Stimulated activated CD8-positive, alpha-beta memory T cell treated with anti-CD3 and anti-CD28 coated beads, Interleukin-2, amount 100 ng/mL, for 48 hours (primary cell): Measurements from ENCODE around the gene ZNF227.
"Not testable (repeated sequence)": the region's sequence is repeated elsewhere in the genome, so short reads cannot be mapped to it uniquely, and the experiment has no call there.

Experiments
- DNase-seq, 2 donors: peaks; one replicate each; pipeline ENCODE4 v3.0.0-alpha.2; 2020; ENCODE audit warnings: low read depth in 2 of 2

The ZNF227 gene

GRCh38 chr19:44212250-44212865 is at the start of gene ZNF227:
ZNF227 (plus strand) TSS chr19:44212532; CDS start chr19:44217793, 5,261 bp downstream.
- peak; percentile 57 to 73 for DNase-seq

- no peak for DNase-seq
Measured at GRCh38 chr19:44163789-44164188, 48.5 kb upstream of the ZNF227 start.

GRCh38 chr19:44164327-44164672 is 48.0 kb upstream of the ZNF227 start:
- DNase-seq = no peak

GRCh38 chr19:44164673-44165512 is 47.4 kb upstream of the ZNF227 start, which contains the start of gene ZNF226:
ZNF226 (plus strand) TSS chr19:44165100; CDS start chr19:44170081, 4,981 bp downstream.
- peak; percentile 52 to 65 for DNase-seq

GRCh38 chr19:44170660-44171059 is 41.7 kb upstream of the ZNF227 start:
- DNase-seq = not testable (repeated sequence)

- no peak for DNase-seq
Measured at GRCh38 chr19:44176590-44176989, 35.7 kb upstream of the ZNF227 start.

- no peak for DNase-seq
Measured at GRCh38 chr19:44180968-44181367, 31.4 kb upstream of the ZNF227 start.

GRCh38 chr19:44182145-44182544 is 30.2 kb upstream of the ZNF227 start:
- no peak for DNase-seq

GRCh38 chr19:44190020-44190419 is 22.3 kb upstream of the ZNF227 start:
- no peak for DNase-seq

GRCh38 chr19:44192127-44192526 is 20.2 kb upstream of the ZNF227 start:
- DNase-seq = no peak

GRCh38 chr19:44196772-44197171 is 15.6 kb upstream of the ZNF227 start:
- no peak for DNase-seq

- no peak for DNase-seq
Measured at GRCh38 chr19:44202470-44202869, 9.9 kb upstream of the ZNF227 start.

- DNase-seq = no peak
Measured at GRCh38 chr19:44202974-44203373, 9.4 kb upstream of the ZNF227 start.

- not testable (repeated sequence) for DNase-seq
Measured at GRCh38 chr19:44203877-44204276, 8.5 kb upstream of the ZNF227 start.

- DNase-seq = no peak
Measured at GRCh38 chr19:44204772-44205171, 7.6 kb upstream of the ZNF227 start.

- peak; percentile 57 to 69 for DNase-seq
Measured at GRCh38 chr19:44207126-44207803, 5.1 kb upstream of the ZNF227 start.

- no peak for DNase-seq
Measured at GRCh38 chr19:44212866-44213346, 574 bp downstream of the ZNF227 start.

- DNase-seq = not testable (repeated sequence)
Measured at GRCh38 chr19:44219926-44220325, 7.6 kb downstream of the ZNF227 start.

GRCh38 chr19:44220761-44221160 is 8.4 kb downstream of the ZNF227 start:
- DNase-seq = not testable (repeated sequence)

- DNase-seq = not testable (repeated sequence)
Measured at GRCh38 chr19:44221291-44221690, 9.0 kb downstream of the ZNF227 start.

- DNase-seq = no peak
Measured at GRCh38 chr19:44228318-44228717, 16.0 kb downstream of the ZNF227 start.

GRCh38 chr19:44232867-44233266 is 20.5 kb downstream of the ZNF227 start:
- no peak for DNase-seq
